ENCODE measurements around the gene PHF13.
"Not testable (repeated sequence)": the region's sequence is repeated elsewhere in the genome, so short reads cannot be mapped to it uniquely, and the experiment has no call there.

PHF13 gene

GRCh38 chr1:6587261-6588005 lies 26.1 kb upstream of the PHF13 start:
- peak; percentile 62 for DNase-seq

DNA sequence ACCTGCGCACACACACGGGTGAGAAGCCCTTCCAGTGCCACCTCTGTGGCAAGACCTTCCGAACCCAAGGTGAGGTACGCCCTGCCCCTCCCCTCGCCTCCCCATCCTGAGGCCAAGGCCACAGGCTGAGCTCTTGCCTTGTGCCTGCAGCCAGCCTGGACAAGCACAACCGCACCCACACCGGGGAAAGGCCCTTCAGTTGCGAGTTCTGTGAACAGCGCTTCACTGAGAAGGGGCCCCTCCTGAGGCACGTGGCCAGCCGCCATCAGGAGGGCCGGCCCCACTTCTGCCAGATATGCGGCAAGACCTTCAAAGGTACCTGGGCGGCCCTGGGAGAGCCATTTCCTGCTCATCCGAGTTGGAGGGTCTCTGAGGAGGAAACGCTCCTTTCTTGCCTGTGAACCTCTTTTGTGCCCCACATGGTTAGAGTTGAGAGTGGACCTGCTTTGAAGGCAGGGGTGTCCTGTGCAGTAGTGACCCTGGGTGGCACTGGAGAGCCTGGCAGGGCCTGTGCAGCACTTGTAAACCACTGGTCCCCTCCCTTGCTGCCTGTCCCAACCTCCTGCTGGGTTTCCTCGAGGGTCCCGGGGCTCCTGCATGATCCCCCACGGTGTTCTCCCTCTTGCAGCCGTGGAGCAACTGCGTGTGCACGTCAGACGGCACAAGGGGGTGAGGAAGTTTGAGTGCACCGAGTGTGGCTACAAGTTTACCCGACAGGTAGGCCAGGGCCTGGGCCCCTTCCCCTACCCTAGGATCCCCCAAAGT lies 25.2 kb upstream of the PHF13 start:
- DNase-seq: no peak

DNA sequence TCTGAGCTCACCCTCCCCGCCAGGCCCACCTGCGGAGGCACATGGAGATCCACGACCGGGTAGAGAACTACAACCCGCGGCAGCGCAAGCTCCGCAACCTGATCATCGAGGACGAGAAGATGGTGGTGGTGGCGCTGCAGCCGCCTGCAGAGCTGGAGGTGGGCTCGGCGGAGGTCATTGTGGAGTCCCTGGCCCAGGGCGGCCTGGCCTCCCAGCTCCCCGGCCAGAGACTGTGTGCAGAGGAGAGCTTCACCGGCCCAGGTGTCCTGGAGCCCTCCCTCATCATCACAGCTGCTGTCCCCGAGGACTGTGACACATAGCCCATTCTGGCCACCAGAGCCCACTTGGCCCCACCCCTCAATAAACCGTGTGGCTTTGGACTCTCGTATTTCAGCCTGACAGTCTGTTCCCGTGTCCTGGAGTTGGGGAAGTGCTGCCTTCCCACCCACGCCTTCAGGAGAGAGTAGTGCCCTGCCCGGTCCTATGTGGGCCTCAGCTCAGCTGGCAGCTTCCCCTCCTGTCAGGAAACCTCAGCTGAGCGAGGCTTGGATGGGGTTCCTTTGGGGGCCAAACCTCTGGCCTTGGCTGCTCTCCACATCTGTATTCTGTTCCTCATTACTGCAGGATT lies 24.5 kb upstream of the PHF13 start:
- DNase-seq: no peak

DNA sequence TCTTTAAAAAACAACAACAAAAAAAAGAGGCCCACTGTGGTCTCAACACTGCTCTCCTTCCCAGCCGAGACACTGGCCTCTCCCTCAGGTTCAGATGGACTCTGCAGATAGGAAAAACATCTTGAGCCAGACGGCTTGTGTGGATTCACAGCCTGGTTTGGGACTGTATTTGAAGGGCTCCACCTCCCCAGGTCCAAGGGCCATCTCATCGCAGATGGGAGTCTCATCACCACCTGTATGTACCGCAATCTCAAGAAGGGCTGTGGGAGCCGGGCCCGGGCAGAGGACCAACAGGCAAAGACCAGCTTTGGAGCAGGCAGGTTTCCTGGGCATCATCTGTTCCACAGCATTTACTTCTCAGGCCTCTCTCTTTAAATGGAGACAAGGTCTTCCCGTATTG lies 23.5 kb upstream of the PHF13 start:
- no peak for DNase-seq

GRCh38 chr1:6591222-6591621 lies 22.3 kb upstream of the PHF13 start:
- DNase-seq: no peak

- no peak for DNase-seq
These were observed 21.9 kb upstream of the PHF13 start for GRCh38 chr1:6591644-6592043.

DNA sequence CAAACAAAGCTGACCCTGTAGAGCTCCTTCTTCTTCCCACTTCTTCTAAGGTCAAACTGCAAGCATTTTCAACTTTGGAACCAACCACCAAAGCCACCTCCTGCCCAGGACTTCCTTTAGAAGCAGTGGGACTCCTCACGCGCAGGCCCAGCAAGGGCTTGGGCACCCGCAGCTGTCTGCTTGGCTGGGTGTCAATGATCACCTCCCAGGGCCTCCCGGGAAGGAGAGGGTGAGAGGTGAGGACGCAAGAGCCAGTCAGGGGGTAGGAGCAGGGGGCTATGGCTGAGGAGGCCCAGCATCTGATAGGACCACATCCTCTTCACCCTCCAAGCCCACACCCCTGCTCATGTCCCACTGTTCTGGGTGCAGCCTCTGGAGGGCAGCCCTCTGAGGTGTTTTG lies 21.1 kb upstream of the PHF13 start:
- DNase-seq: no peak

DNA sequence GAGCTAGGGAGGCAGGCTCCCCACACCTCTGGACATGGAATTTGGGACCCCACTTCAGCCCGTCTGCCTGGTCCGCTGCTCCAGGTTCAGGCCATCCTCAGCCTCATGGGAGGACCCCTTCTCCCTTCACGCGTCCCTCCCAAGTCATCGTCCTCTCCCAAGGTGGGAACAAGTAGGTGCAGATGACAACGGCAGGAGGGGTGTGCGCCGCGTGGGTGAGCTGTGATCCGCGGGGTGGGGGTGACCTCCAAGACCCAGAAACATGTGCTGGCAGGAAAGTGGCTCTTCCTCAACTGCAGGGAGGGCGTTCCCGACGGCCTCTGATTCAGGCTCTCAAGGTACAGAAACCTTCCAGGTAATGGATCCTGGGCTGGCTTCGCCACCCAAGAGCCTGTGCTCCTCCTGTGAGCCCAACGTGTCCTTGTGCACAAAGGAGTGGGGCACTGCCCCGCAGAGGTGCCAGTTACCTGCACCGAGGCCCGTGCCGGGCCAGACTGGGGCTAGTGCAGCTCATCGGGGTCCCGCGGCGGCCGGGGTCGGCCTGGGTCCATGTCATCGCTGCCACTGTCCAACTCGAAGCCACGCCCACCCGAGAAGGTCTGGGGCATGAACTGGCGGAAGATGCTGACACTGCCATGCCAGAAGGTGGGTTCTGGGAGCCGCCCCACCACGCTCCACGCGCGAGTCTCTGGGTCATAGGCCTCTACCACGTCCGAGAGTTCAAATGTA lies 20.5 kb upstream of the PHF13 start:
- DNase-seq: no peak

- no peak for DNase-seq
These were observed 19.7 kb upstream of the PHF13 start for GRCh38 chr1:6593810-6594209.

- no peak for DNase-seq
These were observed 18.4 kb upstream of the PHF13 start for GRCh38 chr1:6594977-6595740.

GRCh38 chr1:6596351-6596750 lies 17.2 kb upstream of the PHF13 start:
- DNase-seq: no peak

- DNase-seq: no peak
These were observed 16.4 kb upstream of the PHF13 start for GRCh38 chr1:6596886-6597776.

GRCh38 chr1:6597777-6598131 lies 15.8 kb upstream of the PHF13 start:
- no peak for DNase-seq

- DNase-seq: no peak
These were observed 14.2 kb upstream of the PHF13 start for GRCh38 chr1:6599141-6599975.

- not testable (repeated sequence) for DNase-seq
These were observed 13.5 kb upstream of the PHF13 start for GRCh38 chr1:6599991-6600390.

DNA sequence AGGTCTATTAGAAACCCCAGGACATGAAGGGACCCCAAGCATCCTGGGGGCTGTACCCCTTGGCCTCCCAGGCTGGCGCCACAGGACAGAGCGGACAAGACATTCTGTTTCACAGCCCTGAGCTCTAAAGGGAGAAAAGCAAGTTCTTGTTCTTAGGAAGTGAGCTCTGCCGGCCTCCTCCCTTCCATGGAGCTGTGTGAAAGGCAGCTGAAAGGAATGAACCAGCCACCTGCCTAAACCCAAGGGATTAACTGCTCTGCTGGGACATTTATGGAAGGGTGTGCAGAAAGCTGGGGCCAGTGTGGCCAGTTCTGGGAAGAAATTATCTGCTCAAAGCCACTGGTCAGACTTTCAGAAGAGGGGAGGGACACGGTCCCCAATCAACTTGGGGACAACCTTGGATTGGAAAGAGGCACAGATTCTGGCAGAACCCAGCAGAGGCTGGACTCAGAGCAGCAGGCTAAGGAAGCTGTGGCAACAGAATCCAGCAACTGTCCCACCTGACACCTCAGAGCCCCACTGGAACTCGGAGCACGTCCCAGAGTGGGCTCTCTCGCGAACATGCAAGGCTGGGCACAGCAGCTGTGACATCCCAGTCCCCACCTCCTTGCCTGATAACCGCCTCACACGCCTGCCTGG lies 13.0 kb upstream of the PHF13 start:
- DNase-seq: no peak

- DNase-seq: peak; percentile 71
These were observed 12.2 kb upstream of the PHF13 start for GRCh38 chr1:6601049-6601922.

GRCh38 chr1:6601923-6602668 lies 11.4 kb upstream of the PHF13 start:
- peak; percentile 69 for DNase-seq
